Measurements from ENCODE around the gene ZSCAN30. TPM values are rescaled to one million over a fixed set of nuclear protein-coding genes. Genes with fewer than 3 reads are reported as not detected.

Gene ZSCAN30
- total RNA-seq, 1 experiment from 2014 or later, result 20.5 TPM

DNA sequence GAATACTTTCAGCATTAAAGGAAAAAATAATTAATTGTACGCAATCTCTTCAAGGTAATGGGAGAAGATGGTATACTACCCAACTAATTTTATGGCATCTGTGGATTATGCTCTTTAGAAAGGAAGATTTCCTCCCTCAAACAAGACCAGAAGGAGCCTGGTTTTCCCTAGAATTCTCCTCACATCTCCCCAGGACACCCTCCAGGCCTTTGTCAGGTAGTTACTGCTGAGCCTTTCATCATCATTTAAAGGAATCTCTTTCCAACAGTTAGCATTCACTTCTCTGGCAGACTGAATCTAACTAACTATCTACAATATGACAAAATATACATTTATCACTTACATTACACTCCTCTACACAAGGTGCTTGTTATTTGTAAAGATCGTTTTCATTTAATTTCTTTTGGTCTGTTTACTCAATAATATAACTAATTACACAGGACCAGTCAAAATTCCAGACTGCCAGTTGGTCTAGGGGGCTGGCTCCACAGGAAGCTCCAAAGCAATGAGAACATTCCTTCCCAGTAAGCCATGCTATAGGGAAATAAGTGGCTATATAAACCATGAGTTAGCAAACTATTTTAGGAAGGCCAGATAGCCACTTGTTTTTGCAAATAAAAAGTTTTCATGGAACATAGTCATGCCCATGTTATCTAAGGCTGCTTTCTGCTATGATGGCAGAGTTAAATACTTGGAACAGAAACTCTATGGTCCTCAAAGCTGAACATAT, 35.1 kb upstream of the ZSCAN30 start:
- Mint-ChIP-seq H3K4me3 (ENCODE audit: unreplicated experiment) (no peak overlapping the region), H3K9me3 (ENCODE audit: unreplicated experiment) (peaks cover 7% of the 10 kb centered on the region), H3K27ac (ENCODE audit: low read depth, unreplicated experiment) (no peak overlapping the region), H3K36me3 (ENCODE audit: insufficient read depth, unreplicated experiment) (no peaks in the 10 kb centered on the region), H3K4me1 (ENCODE audit: insufficient read depth, unreplicated experiment) (no peaks in the 10 kb centered on the region), H3K27me3 (ENCODE audit: insufficient read depth, unreplicated experiment) (no peaks in the 10 kb centered on the region)
- no peak for DNase-seq (ENCODE audit: unreplicated experiment)
- no TSS peak for BruUV-seq (replicated peaks)
- intact Hi-C loops (cut with micrococcal nuclease), result no loop called here
- no peak for TF ChIP-seq CTCF (IDR thresholded peaks at IDR 0.05; ENCODE audit: unreplicated experiment)
- POLR2A ChIA-PET, result interaction anchor here (1.1 kb wide), 1 partner anchor 36 kb away, joined by 3 read pairs; no protein-coding TSS in a partner anchor
- CTCF ChIA-PET, result interaction anchor here (0.7 kb wide), 2 partner anchors 13 to 84 kb away, joined by 3 read pairs; no protein-coding TSS in a partner anchor

GRCh38 chr18:35322486-35323458, 32.7 kb upstream of the ZSCAN30 start:
- intact Hi-C loops (cut with micrococcal nuclease), result no loop called here
- Mint-ChIP-seq H3K9me3 (ENCODE audit: unreplicated experiment) (no peaks in the 10 kb centered on the region), H3K36me3 (ENCODE audit: insufficient read depth, unreplicated experiment) (no peaks in the 10 kb centered on the region), H3K27me3 (ENCODE audit: insufficient read depth, unreplicated experiment) (no peaks in the 10 kb centered on the region), H3K4me1 (ENCODE audit: insufficient read depth, unreplicated experiment) (no peaks in the 10 kb centered on the region), H3K4me3 (ENCODE audit: unreplicated experiment) (no peak overlapping the region), H3K27ac (ENCODE audit: low read depth, unreplicated experiment) (no peak overlapping the region)
- no peak for TF ChIP-seq CTCF (IDR thresholded peaks at IDR 0.05; ENCODE audit: unreplicated experiment)
- ChIA-PET POLR2A (no interaction called here), CTCF (interaction anchor here (0.7 to 2.3 kb wide), 5 partner anchors 9 to 459 kb away, joined by 3 to 8 read pairs (median 3); no protein-coding TSS in a partner anchor)
- no TSS peak for BruUV-seq (replicated peaks)
- DNase-seq (ENCODE audit: unreplicated experiment), result no peak

DNA sequence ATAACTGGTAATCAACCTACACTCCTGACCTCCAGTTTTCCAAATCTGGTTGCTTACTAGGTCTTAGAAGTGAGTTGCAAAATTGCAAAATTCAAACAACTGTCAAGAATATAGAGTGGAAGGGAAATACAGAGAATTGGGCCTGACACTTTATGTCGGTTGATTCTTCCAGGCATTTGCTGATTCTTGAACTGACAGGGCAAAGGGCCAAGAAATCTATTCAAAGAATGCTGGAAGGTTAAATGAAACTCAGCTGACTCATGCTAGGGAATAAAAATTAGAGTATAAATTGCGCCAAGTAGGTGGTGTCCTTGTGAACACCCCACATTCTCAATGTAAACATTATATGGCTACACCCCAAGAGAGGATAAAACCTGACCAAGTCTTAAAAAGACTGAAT, 21.5 kb upstream of the ZSCAN30 start:
- Mint-ChIP-seq H3K9me3 (ENCODE audit: unreplicated experiment) (peaks cover 16% of the 10 kb centered on the region), H3K27me3 (ENCODE audit: insufficient read depth, unreplicated experiment) (no peaks in the 10 kb centered on the region), H3K36me3 (ENCODE audit: insufficient read depth, unreplicated experiment) (peaks cover 13% of the 10 kb centered on the region), H3K27ac (ENCODE audit: low read depth, unreplicated experiment) (peak overlapping the region; percentile 12), H3K4me1 (ENCODE audit: insufficient read depth, unreplicated experiment) (peaks cover 15% of the 10 kb centered on the region), H3K4me3 (ENCODE audit: unreplicated experiment) (no peak overlapping the region)
- peak; percentile 55 for DNase-seq (ENCODE audit: unreplicated experiment)
- ChIA-PET CTCF (interaction anchor here (0.6 kb wide), 2 partner anchors 391 to 1578 kb away, joined by 4 read pairs; no protein-coding TSS in a partner anchor), POLR2A (interaction anchor here (0.8 to 1.8 kb wide), 7 partner anchors 19 to 75 kb away, joined by 3 to 10 read pairs (median 5); partner anchors contain the start of genes ZNF397 and ZSCAN30)
- no TSS peak for BruUV-seq (replicated peaks)
- TF ChIP-seq CTCF (IDR thresholded peaks at IDR 0.05; ENCODE audit: unreplicated experiment), result no peak
- intact Hi-C loops (cut with micrococcal nuclease), result no loop called here

Data from MCF 10A (cell line).